Left cardiac atrium (tissue), 4 donors: ENCODE measurements around the gene DTYMK. TPM values are rescaled to one million over a fixed set of nuclear protein-coding genes. Genes with fewer than 3 reads are reported as not detected.
A peak's percentile ranks its signal among the peaks of the same experiment; 100 is the strongest.

Experiments used
- ATAC-seq, 2 donors: fragments of 200-7000 bp; cut with Tn5 transposase; one replicate each; pipeline ENCODE4 v1.9.1; 2020; ENCODE audit warnings: mild to moderate bottlenecking in 2 of 2, moderate library complexity in 2 of 2
- DNase-seq: peaks from one replicate; pipeline ENCODE4 v3.0.0-alpha.2; 2020
- intact Hi-C, 2 donors: fragments of 100-400 bp; cut with DNase I; formaldehyde crosslinking; loops; one replicate each; pipeline versions ENCODE4 v1.14.1 to v1.15.1; 2022 to 2023
- total RNA-seq, 2 donors: library from RNA; stranded (reverse); fragmentation: NEBNext Ultra II Directional; extraction: Animal tissue kit (Norgen Biotek cat#: 25700); gene quantifications; one replicate each; pipeline ENCODE4 v1.2.1, GENCODE V29; 2021
- donor health status: DM: no; HTN: yes; CAD: no.
- donor health status: DM: no; HTN: yes; CAD: no; lungs with severe emphysema.
- donor health status: DM: yes; HTN: yes; CAD: no.
- donor health status: Dilated cardiomyopathy.

The DTYMK gene
- total RNA-seq, 2 donors from 2014 or later, result 9.8 to 14.3 TPM

DNA sequence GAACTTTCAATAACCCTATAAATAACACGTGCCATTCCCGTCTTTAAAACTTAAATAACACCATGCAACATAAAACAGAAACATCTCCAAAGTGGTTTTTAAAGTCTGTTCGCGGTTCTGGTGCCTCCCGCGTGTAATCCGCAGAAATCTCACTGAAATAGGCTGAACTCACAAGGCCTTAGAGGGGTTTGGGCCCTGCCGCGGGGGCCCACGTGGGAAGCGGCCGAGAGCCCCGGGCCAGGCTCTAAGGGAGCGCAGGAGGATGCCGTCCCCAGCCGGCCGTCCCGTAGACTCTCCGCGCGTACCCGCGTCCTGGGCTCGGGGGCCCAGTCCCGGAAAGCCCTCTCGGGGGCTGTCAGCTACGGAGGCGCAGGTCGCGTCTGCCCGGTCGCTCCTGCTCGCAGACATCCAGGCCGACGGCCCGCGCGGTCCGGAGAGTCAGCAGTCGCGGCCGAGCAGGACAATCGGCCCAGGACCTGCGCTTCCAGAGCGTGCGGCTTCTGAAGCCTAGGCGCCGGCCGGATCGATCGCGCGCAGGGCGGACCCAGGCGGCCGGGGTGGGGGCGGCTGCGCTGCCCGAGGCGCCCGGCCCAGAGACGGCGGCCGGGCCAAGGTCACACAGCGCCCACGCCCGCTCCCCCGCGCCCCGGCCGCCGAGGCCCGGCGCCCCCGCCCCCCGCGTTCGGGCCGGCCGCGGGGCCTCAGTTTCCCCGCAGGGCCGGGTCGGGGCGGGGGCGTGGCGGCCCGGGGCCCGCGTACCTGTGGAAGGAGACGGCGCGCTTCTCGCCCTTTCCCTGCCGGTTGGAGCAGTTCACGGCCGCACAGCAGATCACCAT, 50.2 kb downstream of the DTYMK start:
- intact Hi-C loops, result no loop called here
- DNase-seq (peak; percentile 55), ATAC-seq (peak; percentile 12 to 38)

DNA sequence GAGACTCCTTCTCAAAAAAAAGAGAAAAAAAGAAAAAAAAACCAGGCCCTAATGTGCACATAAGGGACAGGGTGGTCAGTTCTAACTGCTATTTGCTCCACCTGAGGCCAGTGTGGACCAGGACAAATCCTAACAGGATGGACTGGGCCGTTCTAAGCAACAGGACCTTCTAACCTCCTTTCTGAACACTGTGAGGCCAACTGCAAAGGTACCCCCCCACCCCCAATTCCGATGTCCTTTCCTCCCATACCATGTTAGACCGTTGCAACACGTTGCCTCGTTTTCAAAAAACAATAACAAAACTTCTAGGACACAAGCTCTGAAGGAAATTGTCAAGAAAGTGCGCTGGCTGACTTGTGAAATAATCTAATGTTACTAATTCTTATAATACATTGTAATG, 50.9 kb downstream of the DTYMK start:
- intact Hi-C loops, result no loop called here
- no peak for ATAC-seq
- no peak for DNase-seq

DNA sequence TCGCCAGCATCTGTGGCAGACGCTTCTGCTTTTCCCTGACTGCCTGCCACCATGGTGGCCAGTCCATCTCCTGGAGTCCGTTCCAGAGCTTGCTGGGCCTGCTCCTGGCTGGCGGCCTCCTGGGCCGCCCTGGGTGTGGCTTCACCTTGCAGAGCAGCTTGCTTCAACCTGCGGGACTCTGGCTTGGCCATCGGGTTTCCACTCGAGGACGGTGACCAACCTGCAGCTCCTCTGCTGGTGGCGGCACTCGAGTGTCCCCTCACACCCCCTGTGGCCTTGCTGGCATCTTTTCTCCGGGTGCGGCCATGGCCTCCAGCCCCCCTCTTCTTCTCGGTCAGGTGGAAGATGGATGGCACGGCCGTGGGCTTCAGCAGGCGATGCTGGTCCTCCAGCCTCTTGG, 53.1 kb downstream of the DTYMK start:
- intact Hi-C loops, result no loop called here
- ATAC-seq (no peak), DNase-seq (no peak)

DNA sequence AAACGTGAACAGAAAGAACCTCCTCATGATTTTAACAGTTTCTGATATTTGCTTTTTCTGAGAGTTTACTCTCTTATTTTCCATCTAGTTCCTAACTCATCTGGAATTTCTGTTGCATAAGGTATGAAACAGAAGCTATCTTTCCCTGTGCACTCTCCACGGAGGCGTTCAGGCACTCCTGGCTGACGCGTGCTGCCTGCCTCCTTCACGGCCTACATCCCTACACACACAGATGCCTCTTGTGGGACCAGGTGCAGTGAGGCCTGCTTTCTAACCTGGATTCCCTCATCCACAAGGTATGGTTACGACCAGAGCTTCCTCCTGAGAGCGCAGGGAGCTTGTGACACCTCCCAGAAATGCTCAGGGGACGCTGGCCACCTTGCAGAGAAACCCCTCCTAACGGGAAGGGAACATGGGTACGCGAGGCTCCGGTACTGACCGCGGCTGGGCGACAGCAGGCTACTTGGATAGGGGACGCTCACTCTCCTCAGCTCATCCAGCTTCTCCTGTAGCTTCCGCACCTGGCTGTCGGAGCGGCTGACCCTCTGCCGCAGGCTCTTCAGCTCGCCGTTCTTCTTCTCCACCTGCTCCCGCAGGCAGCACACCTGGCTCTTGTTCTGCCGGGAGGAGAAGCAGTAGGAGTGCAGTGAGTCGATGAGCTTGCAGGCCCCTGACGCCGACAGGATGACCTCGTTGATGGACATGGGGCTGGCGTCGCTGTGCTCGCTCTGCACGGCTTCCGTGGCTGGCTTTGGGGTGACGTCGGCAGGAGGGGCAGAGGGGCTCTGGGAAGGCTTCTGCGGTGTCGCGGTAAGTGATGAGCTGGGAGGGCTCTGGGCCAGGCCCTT, 53.9 kb downstream of the DTYMK start:
- ATAC-seq (no peak), DNase-seq (no peak)
- intact Hi-C loops, result no loop called here

DNA sequence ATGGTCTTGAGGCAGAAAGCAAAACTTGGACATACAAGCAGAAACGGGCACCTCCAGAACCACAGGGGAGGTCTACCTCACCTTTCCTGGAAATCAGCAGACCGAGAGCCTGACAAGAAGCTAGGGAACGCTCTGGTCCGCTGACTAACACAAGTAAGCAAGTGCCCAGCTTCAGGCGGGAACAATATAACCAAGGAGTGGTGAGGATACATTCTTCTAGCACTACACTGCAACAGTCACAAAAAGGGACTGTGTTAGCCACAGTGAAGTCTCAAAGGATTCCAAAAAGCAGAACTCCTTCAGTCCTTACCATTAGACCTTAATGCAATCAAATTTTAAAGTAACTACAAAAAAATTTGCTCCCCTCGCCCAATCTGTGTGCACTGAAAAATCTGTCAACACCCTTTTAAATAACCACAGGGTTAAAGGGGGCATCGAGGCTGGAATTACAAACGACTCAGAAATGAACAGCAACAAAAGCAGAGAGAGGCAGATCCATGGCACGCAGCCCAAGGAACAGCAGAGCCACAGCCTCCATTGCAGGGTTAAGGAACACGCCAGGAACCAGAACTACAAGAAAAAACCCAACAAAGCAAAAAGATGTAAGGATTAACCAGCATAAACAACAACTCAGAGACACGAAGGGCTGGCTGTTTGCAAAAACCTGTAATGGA, 56.7 kb downstream of the DTYMK start:
- intact Hi-C loops, result no loop called here
- no peak for ATAC-seq
- no peak for DNase-seq

DNA sequence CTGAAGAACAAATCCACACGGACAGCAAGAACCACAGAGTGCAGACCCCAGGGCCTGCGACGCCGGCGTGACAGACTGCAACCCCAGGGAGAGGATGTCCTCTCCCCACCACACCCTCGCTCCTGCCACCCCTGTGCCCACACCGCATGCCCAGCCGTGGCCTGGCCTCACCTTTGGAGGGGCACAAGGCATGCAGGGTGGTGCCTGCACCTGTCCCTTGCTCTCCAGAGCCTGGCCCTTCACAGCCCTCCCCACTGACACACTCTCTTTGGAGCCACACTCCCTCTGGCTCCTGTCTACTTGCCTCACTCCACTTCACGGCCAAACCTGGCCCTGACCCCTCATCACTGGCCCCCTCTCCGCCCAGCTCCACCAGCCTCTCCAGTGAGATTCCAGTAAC, 58.9 kb downstream of the DTYMK start:
- intact Hi-C loops, result no loop called here
- DNase-seq (no peak), ATAC-seq (no peak)

Other genes with a start within 250 kb of the DTYMK start
- 10 to 100 TPM; 89.2 to 94.9 TPM for gene STK25, start 178.2 kb downstream of the DTYMK start, total RNA-seq
- 10 to 100 TPM; 20.4 to 30.2 TPM for gene BOK, start 128.1 kb downstream of the DTYMK start, total RNA-seq
- gene THAP4, start 49.7 kb downstream of the DTYMK start, total RNA-seq, result 10 to 100 TPM; 73.3 to 74.4 TPM
- gene ATG4B, start 49.1 kb downstream of the DTYMK start, total RNA-seq, result 10 to 100 TPM; 43.0 to 49.4 TPM
- 10 to 100 TPM; 17.4 to 20.1 TPM for gene ING5, start 15.2 kb upstream of the DTYMK start, total RNA-seq
- 10 to 100 TPM; 14.6 to 16.9 TPM for gene D2HGDH, start 47.8 kb upstream of the DTYMK start, total RNA-seq
- under 1 TPM in 1 of 2 donors, not detected in 1; 0.44 TPM for gene GAL3ST2, start 90.0 kb upstream of the DTYMK start, total RNA-seq
- under 1 TPM; 0.16 to 0.38 TPM for gene NEU4, start 122.4 kb upstream of the DTYMK start, total RNA-seq
- 1 to 10 TPM; 1.2 to 1.5 TPM for gene PDCD1, start 172.1 kb upstream of the DTYMK start, total RNA-seq
- gene RTP5, start 182.9 kb upstream of the DTYMK start, total RNA-seq, result under 1 TPM in 1 of 2 donors, not detected in 1; 0.12 TPM